Glomerular endothelial cell (primary cell): ENCODE data around the gene RCBTB2. TPM values are rescaled to one million over a fixed set of nuclear protein-coding genes. Genes with fewer than 3 reads are reported as not detected.
"Not testable (repeated sequence)": the region's sequence is repeated elsewhere in the genome, so short reads cannot be mapped to it uniquely, and the experiment has no call there.

Experiments
- DNase-seq: peaks from one replicate; pipeline ENCODE4 v3.0.0-alpha.2; 2011; ENCODE audit warnings: low read depth, low spot score; ENCODE audit errors: extremely low read depth
- total RNA-seq: library from RNA; depleted of rRNA; stranded (reverse); fragments of >200 nt; gene quantifications from 2 replicates; pipeline ENCODE4 v1.2.3, GENCODE V29; 2015

Gene RCBTB2
- total RNA-seq, 1 donor from 2014 or later = 7.6 TPM

GRCh38 chr13:48457578-48458242 lies 75.2 kb downstream of the RCBTB2 start:
- DNase-seq = no peak

- no peak for DNase-seq
These were observed 76.3 kb downstream of the RCBTB2 start for GRCh38 chr13:48456546-48456945.

DNA sequence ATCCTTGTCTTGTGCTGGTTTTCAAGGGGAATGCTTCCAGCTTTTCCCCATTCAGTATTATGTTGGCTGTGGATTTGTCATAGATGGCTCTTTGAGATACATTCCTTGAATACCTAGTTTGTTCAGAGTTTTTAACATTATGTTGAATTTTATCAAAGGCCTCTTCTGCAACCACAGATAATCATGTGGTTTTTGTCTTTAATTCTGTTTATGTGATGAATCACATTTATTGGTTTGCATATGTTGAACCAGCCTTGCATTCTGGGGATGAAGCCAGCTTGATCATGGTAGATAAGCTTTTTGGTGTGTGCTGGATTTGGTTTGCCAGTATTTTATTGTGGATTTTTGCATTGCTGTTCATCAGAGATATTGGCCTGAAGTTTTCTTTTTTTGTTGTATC lies 81.7 kb downstream of the RCBTB2 start:
- DNase-seq = not testable (repeated sequence)

GRCh38 chr13:48449656-48450055 lies 83.2 kb downstream of the RCBTB2 start:
- DNase-seq = no peak

- DNase-seq = no peak
These were observed 83.8 kb downstream of the RCBTB2 start for GRCh38 chr13:48448959-48449614.

GRCh38 chr13:48448285-48448958 lies 84.5 kb downstream of the RCBTB2 start:
- no peak for DNase-seq

- no peak for DNase-seq
These were observed 86.4 kb downstream of the RCBTB2 start for GRCh38 chr13:48446464-48446863.

GRCh38 chr13:48443442-48444208 lies 89.3 kb downstream of the RCBTB2 start:
- no peak for DNase-seq

Other genes with a start within 250 kb of the RCBTB2 start
- gene RB1, start 229.3 kb downstream of the RCBTB2 start, total RNA-seq = 31.2 and 47.0 TPM in 2 replicates
- gene LPAR6, start 120.0 kb downstream of the RCBTB2 start, total RNA-seq = 10.2 and 18.7 TPM in 2 replicates
- gene CYSLTR2, start 120.8 kb upstream of the RCBTB2 start, total RNA-seq = 0.18 TPM in 1 of 2 replicates, not detected in the other